Retinal pigment epithelial cell (primary cell): Measurements from ENCODE around the gene ADD1.

Experiments
- DNase-seq: peaks from one replicate; pipeline ENCODE4 v3.0.0-alpha.2; 2010; ENCODE audit warnings: low read depth
- H3K4me3 ChIP-seq: 2 replicates; pipeline ENCODE4 v1.5.1; 2011; ENCODE audit warnings: mild to moderate bottlenecking, low read length, control low read depth, moderate library complexity
- TF ChIP-seq, protein P1 (sequence below): conservative IDR thresholded peaks from 2 replicates; pipeline ENCODE4 v1.5.1; 2011; ENCODE audit warnings: low read depth, low read length, control low read depth, inconsistent platforms

Gene ADD1

DNA sequence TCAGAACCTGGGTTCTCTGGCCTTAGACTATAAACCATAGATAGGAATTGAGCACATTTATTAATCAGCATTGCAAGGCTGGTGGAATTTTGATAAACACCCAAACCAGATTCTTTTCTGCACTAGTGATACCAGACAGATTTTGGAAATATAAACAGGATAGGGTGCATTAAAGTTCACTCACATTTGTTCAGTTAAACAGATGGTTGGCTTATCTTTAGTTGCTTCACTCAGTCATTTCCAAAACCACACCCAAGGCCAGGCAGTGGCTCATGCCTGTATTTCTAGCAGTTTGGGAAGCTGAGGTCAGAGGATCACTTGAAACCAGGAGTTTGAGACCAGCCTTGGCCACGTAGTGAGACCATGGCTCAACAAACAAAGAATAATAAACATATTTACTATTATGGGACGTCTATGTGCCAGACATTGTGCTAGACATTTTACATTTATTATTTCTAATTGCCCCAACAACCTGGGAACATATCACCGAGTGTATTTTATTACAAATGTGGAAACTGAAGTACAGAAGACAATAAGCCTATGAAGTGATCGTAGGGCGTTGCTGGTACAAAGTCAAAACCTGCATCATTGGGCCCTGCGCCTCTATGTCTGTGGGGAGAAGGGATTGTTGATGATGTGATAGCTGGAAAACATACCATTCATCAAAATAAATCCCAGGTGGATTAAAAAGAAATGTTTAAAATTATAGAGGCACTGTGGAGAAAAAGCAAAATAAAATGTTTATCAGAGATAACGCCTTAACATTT, 15.0 kb downstream of the ADD1 start:
- no peak overlapping the region for H3K4me3 ChIP-seq
- TF ChIP-seq, protein P1, sequence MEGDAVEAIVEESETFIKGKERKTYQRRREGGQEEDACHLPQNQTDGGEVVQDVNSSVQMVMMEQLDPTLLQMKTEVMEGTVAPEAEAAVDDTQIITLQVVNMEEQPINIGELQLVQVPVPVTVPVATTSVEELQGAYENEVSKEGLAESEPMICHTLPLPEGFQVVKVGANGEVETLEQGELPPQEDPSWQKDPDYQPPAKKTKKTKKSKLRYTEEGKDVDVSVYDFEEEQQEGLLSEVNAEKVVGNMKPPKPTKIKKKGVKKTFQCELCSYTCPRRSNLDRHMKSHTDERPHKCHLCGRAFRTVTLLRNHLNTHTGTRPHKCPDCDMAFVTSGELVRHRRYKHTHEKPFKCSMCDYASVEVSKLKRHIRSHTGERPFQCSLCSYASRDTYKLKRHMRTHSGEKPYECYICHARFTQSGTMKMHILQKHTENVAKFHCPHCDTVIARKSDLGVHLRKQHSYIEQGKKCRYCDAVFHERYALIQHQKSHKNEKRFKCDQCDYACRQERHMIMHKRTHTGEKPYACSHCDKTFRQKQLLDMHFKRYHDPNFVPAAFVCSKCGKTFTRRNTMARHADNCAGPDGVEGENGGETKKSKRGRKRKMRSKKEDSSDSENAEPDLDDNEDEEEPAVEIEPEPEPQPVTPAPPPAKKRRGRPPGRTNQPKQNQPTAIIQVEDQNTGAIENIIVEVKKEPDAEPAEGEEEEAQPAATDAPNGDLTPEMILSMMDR = no peak
- DNase-seq = no peak

DNA sequence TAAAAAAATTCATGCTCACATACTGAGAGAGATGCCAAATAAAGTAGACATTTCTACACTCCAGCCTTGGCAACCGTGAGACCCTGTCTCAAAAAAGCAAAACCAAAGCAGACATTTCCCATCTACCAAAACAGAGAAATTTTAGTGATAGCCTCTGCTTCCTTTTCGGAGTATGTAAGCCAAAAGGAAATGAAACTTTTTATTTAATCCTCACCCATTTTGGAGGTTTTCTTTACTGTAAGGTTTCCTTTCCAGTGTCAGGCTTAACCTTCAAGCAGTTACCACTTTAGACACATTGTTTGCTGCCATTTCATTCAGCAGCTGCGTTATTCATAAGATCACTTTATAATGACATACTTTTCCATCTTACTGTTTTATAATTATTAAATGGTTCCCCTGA, 15.9 kb downstream of the ADD1 start:
- TF ChIP-seq, protein P1 = no peak
- DNase-seq = no peak
- no peak overlapping the region for H3K4me3 ChIP-seq

DNA sequence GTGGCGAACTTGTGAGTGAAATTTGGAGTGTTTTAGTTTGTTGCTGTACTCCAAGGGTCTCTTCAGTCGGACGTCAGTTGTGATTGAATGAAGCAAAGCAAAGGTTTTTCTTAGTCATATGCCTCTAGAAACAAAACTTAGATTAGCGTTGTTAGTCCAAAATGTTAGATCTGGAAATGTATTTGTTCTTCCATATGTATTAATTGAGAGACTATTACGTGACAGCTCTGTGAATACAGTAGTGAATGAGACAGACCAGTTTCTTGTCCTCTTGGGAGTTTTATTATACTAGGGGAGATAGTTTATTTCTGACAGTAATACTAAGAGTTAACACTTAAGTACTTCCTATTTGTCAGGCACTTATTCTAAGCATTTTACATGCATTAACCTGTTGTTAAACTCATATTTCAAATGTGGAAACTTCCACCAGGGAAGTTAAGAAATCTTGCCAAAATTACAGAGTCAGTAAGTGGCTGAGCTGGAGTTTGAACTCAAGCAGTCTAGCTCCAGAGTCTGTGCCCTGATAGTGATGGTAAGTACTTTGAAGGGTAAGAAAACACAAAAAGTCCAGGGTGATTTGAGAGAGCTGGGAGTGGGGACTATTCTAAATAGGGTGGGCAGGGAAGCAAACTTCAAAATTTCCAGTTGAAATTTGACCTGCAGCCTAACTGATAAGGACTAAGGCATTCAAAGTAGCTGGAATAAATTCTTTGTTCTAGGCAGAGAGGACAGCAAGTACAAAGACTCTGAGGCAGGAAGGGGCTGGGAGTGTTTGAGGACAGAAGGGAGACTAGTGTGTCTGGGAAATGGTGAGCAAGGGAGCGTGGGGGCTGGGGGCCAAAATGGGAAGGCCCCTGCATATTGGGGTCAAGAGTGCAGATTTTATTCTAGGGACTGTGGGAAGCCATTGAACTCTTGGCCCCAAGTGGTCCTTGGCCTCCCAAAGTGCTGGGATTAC, 17.0 kb downstream of the ADD1 start:
- H3K4me3 ChIP-seq = no peak overlapping the region
- no peak for DNase-seq
- TF ChIP-seq, protein P1 = no peak

DNA sequence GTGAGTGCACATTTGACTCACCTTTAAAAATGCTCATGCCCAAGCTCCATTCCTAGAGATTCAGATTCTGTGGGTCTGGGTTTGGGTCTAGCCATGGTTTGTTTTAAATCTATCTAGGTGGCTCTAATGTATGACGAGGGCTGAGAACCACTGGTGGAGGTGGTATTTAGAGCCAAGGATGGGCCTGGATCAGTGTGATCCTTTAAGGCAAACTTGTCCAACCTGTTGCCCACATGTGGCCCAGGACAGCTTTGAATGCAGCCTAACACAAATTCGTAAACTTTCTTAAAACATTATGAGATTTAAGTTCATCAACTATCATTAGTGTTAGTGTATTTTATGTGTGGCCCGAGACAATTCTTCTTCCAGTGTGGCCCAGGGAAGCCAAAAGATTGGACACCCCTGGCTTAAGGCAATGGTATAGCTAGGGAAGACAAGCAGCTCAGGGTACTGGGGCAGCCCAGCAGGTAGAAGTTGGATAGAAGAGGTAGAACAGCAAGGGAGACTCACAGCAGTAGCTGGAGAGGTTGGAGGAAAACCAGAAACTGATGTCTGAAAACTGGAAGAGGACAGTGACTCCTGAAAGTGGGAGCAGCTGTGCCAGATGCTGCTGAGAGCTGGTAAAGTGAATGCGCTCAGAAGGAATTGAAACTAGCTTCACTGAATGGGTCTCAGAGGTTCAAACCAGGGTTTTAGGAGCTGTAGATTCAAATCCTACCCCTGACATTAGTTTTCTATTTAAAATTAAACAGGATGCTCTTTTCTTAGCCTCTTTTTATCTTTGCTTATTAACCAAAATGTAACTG, 18.2 kb downstream of the ADD1 start:
- no peak overlapping the region for H3K4me3 ChIP-seq
- no peak for DNase-seq
- TF ChIP-seq, protein P1 = no peak

DNA sequence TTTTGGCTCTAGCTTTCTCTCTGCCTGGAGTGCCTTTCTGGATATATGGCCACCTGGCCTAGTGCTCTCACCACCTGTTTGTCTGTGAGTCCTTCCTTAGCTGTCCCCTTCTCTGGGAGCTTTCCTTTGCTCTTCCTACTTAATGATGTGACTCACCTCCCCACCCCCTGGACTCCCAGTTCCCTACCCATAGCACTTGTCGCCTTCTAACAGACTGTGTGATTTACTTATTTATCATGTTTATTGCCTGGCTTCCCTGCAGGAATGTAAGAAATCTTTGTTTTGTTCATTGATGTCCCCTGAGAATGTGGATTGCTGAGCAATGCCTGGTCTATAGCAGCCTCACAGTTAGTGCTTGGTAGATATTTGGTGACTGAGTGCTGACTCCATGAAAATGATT, 18.9 kb downstream of the ADD1 start:
- no peak overlapping the region for H3K4me3 ChIP-seq

DNA sequence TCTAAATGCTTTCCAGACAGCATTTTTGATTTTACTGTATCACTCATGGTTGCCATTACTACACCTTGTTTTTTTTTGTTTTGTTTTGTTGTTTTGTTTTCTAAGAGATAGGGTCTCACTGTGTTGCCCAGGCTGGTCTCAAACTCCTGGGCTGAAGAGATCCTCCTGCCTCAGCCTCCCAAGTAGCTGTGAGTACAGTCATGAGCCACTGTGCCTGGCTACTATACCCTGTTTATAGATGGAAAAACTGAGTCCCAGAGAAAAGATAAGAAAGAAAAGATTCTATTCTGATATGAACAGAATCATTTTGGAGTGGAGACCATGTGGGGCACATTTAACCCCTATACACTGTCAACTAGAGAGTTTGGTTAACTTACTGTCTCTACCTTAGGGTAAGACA, 20.0 kb downstream of the ADD1 start:
- DNase-seq = no peak
- no peak overlapping the region for H3K4me3 ChIP-seq
- TF ChIP-seq, protein P1 = no peak

More for the DNA sequence above, 18.9 kb downstream of the ADD1 start:
- peak; percentile 26 for DNase-seq
- TF ChIP-seq, protein P1 = no peak
